CD4-positive, CD25-positive, alpha-beta regulatory T cell (primary cell): ENCODE results near the gene CAPS2. TPM values are rescaled to one million over a fixed set of nuclear protein-coding genes. Genes with fewer than 3 reads are reported as not detected.

Experiments used
- ATAC-seq, 2 donors: fragments of 150-1000 bp; cut with Tn5 transposase; one replicate each; pipeline ENCODE4 v1.10.0; 2021; ENCODE audit warnings: low read depth in 2 of 2, moderate number of reproducible peaks in 2 of 2, moderate library complexity in 1 of 2
- DNase-seq, 3 donors: peaks; one replicate each; pipeline versions ENCODE4 v3.0.0 to v3.0.0-alpha.2; 2012 to 2022; ENCODE audit warnings: mixed read lengths in 1 of 3
- H3K27ac ChIP-seq: one replicate; pipeline ENCODE4 v1.7.0; 2013; ENCODE audit warnings: mild to moderate bottlenecking, low read length; ENCODE audit not compliant: insufficient read depth, poor library complexity, severe bottlenecking
- H3K27me3 ChIP-seq: one replicate; pipeline ENCODE4 v1.7.0; 2013; ENCODE audit warnings: low read length; ENCODE audit not compliant: control insufficient read depth, insufficient read depth
- H3K36me3 ChIP-seq: one replicate; pipeline ENCODE4 v1.7.0; 2013; ENCODE audit warnings: mild to moderate bottlenecking, low read length, moderate library complexity; ENCODE audit not compliant: control insufficient read depth, insufficient read depth
- H3K4me1 ChIP-seq: 2 replicates; pipeline ENCODE4 v1.7.0; 2013; ENCODE audit warnings: mild to moderate bottlenecking, low read length; ENCODE audit not compliant: insufficient read depth, control insufficient read depth, poor library complexity, severe bottlenecking
- H3K4me3 ChIP-seq: one replicate; pipeline ENCODE4 v1.7.0; 2013; ENCODE audit warnings: low read depth, mild to moderate bottlenecking, low read length, moderate library complexity
- H3K9me3 ChIP-seq, 2 experiments: 1 replicate in 1 of 2; 2 replicates in 1 of 2; pipeline ENCODE4 v1.7.0; 2013; ENCODE audit warnings: low read length in 2 of 2, mild to moderate bottlenecking in 1 of 2, moderate library complexity in 1 of 2; ENCODE audit not compliant: control insufficient read depth in 2 of 2
- H3K27ac Mint-ChIP-seq, 3 donors: one replicate each; pipeline ENCODE4 v1.8.0; 2020 to 2022; ENCODE audit warnings: mild to moderate bottlenecking in 3 of 3, mixed read lengths in 3 of 3, moderate library complexity in 2 of 3
- H3K27me3 Mint-ChIP-seq: one replicate; pipeline ENCODE4 v1.8.0; 2022; ENCODE audit warnings: mild to moderate bottlenecking, mixed read lengths
- H3K36me3 Mint-ChIP-seq: one replicate; pipeline ENCODE4 v1.8.0; 2020; ENCODE audit warnings: mixed read lengths
- H3K4me1 Mint-ChIP-seq, 4 donors: one replicate each; pipeline ENCODE4 v1.8.0; 2020 to 2022; ENCODE audit warnings: mixed read lengths in 4 of 4, mild to moderate bottlenecking in 1 of 4
- H3K4me3 Mint-ChIP-seq, 4 donors: one replicate each; pipeline ENCODE4 v1.8.0; 2020 to 2022; ENCODE audit warnings: mild to moderate bottlenecking in 4 of 4, mixed read lengths in 4 of 4, moderate library complexity in 3 of 4
- H3K9me3 Mint-ChIP-seq, 7 donors: one replicate each; pipeline ENCODE4 v1.8.0; 2020 to 2022; ENCODE audit warnings: mixed read lengths in 7 of 7, mild to moderate bottlenecking in 3 of 7, moderate library complexity in 2 of 7
- polyA plus RNA-seq, 4 donors: library from polyadenylated mRNA; unstranded; fragments of 300-500 nt; fragmentation: Illumina TruSeq; gene quantifications; one replicate each; pipeline ENCODE4 v1.2.3, GENCODE V29; 2021
- total RNA-seq: library from RNA; stranded (reverse); gene quantifications from one replicate; pipeline ENCODE4 v1.2.3, GENCODE V29; 2022

The CAPS2 gene
- total RNA-seq = 5.1 TPM
- 1 to 10 TPM; 1.5 to 2.8 (median 2.4) TPM for polyA plus RNA-seq

DNA sequence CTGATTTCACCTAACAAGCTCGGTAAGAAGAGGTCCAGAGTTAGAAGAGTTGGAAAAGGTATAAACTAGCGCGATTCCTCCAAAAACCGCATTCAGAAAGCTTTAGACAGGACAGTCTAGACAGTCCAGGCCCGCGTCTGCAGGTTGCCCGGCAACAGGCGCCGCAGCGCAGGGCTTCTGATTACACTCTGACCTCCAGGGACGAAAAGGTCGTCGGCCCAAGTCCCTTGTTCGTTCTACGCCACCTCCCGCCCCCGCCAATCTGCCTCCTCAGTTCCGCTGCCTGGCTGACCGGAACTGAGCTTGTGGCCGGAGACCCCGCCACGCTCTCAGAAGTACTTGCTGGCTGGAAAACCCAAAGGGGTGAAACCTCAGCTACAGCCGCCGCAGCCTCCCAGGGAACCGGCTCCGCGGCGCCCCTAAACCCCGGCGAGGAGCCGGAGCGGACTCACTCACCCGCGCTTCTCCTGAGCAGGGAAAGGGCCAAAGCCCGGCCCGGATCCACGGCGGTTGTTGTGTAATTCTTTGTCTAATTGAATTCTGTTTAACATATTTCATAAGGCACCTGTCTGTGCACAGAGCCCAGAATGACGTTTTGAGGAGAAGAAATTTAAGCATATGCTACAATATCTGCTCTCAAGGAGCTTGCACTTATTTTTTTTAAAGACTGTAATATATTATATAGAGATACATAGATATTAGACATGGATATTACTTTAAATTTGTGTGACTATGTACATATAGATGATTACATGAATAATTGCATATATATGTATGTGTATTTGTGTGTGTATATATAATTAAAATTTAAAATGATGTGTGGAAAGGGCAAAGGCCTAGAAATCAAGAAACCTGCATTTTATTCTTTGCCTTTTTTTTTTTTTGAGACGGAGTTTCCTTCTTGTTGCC is at the start of gene CAPS2:
Gene CAPS2, minus strand, starts transcription at position 407 of the 909 bp plus-strand sequence. CDS start 3,826 bp downstream, outside the sequence.
- peaks cover 17% of the 10 kb centered on the region for H3K4me1 ChIP-seq
- Mint-ChIP-seq H3K4me3 (peak within 1 kb of the TSS; percentile 24 to 90 (median 86)), H3K27me3 (peaks cover 73% of the 10 kb centered on the region), H3K36me3 (no peaks in the 10 kb centered on the region), H3K27ac (peak within 1 kb of the TSS in 1 of 3 donors; percentile 78), H3K9me3 (peaks cover 0 to 3% (median 0%) of the 10 kb centered on the region in 7 donors), H3K4me1 (peaks cover 13 to 24% (median 16%) of the 10 kb centered on the region in 4 donors)
- peak; percentile 63 to 71 for ATAC-seq
- DNase-seq = peak; percentile 25 to 66 (median 48)
- no peaks in the 10 kb centered on the region for H3K9me3 ChIP-seq
- no peaks in the 10 kb centered on the region for H3K36me3 ChIP-seq
- peaks cover 24% of the 10 kb centered on the region for H3K27me3 ChIP-seq
- H3K27ac ChIP-seq = no peak within 1 kb of the TSS
- peak within 1 kb of the TSS; percentile 22 for H3K4me3 ChIP-seq

DNA sequence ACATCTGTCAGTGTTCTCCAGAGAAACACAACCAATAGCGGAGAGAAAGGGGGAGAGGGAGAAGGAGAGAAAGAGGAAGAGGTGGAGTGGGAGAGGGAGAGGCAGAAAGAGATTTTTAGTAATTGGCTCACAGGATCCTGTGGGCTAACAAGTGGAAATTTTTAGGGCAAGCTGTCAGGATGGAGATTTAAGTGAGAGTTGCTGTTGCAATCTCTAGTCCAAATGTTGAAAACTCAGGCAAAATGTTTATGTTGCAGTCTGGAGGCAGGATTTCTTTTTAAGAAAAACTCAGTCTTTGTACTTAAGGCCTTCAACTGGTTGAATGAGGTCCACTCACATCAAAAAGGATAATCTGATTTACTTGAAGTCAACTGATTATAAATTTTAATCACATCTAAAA is 48.2 kb upstream of the CAPS2 start:
- ATAC-seq (no peak), DNase-seq (no peak)
- no peaks in the 10 kb centered on the region for H3K27me3 ChIP-seq
- no peak overlapping the region for H3K4me3 Mint-ChIP-seq
- H3K4me1 Mint-ChIP-seq = peaks cover 0 to 8% (median 0%) of the 10 kb centered on the region in 4 donors
- no peak overlapping the region for H3K27ac ChIP-seq
- H3K27me3 Mint-ChIP-seq = no peaks in the 10 kb centered on the region
- H3K27ac Mint-ChIP-seq = no peak overlapping the region
- H3K36me3 Mint-ChIP-seq = no peaks in the 10 kb centered on the region
- H3K9me3 Mint-ChIP-seq = no peaks in the 10 kb centered on the region
- no peak overlapping the region for H3K4me3 ChIP-seq
- no peaks in the 10 kb centered on the region for H3K9me3 ChIP-seq
- H3K36me3 ChIP-seq = no peaks in the 10 kb centered on the region
- no peaks in the 10 kb centered on the region for H3K4me1 ChIP-seq

DNA sequence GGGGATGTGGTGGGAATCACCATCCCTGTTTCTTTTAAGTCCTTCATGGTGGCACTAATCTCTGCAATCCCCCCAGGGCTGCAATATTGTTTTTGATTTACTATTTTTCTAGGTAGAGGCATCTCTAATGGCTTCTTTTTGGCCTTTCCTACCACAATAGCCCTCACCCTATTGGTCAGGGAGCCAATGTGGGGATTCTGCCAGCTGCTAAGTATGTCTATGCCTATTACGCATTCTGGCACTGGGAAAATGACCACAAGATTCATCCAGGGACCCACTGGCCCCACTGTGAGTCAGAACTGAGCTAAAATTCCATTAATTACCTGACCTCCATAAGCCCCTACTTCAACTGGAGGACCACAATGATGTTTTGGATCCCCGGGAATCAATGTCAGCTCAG is 44.8 kb upstream of the CAPS2 start:
- H3K36me3 ChIP-seq = no peaks in the 10 kb centered on the region
- Mint-ChIP-seq H3K27ac (no peak overlapping the region), H3K27me3 (no peaks in the 10 kb centered on the region), H3K9me3 (peaks cover 0 to 2% (median 0%) of the 10 kb centered on the region in 7 donors), H3K4me3 (no peak overlapping the region), H3K36me3 (no peaks in the 10 kb centered on the region), H3K4me1 (peaks cover 0 to 4% (median 0%) of the 10 kb centered on the region in 4 donors)
- no peaks in the 10 kb centered on the region for H3K4me1 ChIP-seq
- no peak for ATAC-seq
- no peak overlapping the region for H3K4me3 ChIP-seq
- no peak for DNase-seq
- H3K9me3 ChIP-seq = no peaks in the 10 kb centered on the region
- no peaks in the 10 kb centered on the region for H3K27me3 ChIP-seq
- H3K27ac ChIP-seq = no peak overlapping the region

DNA sequence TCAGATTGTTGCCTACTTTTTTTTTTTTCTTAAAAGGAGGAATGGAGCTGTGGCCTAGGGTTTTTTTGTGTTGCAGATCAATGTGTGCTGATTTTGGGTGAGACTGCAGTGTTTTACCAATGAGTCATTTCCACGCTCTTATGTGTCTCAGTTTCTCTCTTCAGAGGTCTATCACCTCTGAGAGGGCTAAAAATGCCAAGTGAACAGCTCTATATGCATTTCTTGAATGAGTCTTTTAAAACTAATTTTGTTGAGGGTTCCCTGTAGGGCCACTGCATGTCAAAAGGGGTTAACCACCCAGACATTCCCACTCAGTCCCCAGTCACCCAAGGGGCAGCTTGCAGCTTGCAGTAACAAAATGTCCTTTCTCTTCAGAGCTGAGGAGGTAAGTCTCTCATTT is 36.5 kb upstream of the CAPS2 start:
- no peak overlapping the region for H3K4me3 ChIP-seq
- Mint-ChIP-seq H3K27ac (peak overlapping the region in 1 of 3 donors; percentile 70), H3K9me3 (no peaks in the 10 kb centered on the region), H3K36me3 (no peaks in the 10 kb centered on the region), H3K27me3 (no peaks in the 10 kb centered on the region), H3K4me1 (peaks cover 0 to 5% (median 2%) of the 10 kb centered on the region in 4 donors), H3K4me3 (no peak overlapping the region)
- H3K27ac ChIP-seq = no peak overlapping the region
- no peaks in the 10 kb centered on the region for H3K27me3 ChIP-seq
- ATAC-seq = no peak
- DNase-seq = peak in 1 of 3 donors; percentile 7
- H3K4me1 ChIP-seq = no peaks in the 10 kb centered on the region
- no peaks in the 10 kb centered on the region for H3K9me3 ChIP-seq
- H3K36me3 ChIP-seq = no peaks in the 10 kb centered on the region

DNA sequence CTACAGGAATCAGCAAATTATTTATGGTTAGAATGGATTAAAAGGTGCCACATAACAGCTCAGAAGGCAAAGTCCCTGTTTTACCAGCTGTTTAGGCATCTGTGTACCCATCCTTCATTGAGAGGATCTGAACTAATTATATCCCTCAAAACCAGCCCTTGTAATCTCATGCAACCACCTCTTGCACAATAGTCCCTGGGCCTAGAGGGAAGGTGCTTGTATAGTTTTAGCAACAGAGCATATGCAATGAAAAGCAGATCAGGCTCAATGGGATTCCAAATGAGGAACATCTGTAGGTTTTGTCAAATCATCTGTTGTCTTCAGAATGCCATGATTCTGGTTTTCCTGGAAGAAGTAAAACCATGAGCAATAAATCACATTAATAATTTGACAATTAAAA is 34.8 kb upstream of the CAPS2 start:
- ATAC-seq = no peak
- no peaks in the 10 kb centered on the region for H3K36me3 Mint-ChIP-seq
- H3K27ac Mint-ChIP-seq = no peak overlapping the region

DNA sequence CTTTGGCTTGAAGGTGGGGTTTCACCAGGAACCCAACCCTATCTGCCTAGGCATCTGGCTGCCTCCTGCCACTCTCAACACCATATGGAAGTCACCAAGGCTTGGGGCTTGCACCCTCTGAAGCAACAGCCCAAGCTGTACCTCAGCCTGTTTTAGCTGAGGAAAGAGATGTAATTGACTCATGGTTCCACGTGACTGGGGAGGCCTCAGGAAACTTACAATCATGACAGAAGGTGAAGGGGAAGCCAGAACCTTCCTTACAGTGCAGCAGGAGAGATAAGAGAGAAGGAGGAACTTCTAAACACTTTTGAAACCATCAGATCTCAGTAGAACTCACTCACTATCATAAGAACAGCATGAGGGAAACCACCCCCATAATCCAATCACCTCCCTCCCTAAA is 31.3 kb upstream of the CAPS2 start:
- Histone ChIP-seq H3K4me1 (no peaks in the 10 kb centered on the region), H3K9me3 (no peaks in the 10 kb centered on the region), H3K36me3 (no peaks in the 10 kb centered on the region), H3K27me3 (no peaks in the 10 kb centered on the region), H3K4me3 (no peak overlapping the region), H3K27ac (no peak overlapping the region)
- no peaks in the 10 kb centered on the region for H3K36me3 Mint-ChIP-seq
- H3K4me1 Mint-ChIP-seq = peaks cover 0 to 10% (median 2%) of the 10 kb centered on the region in 4 donors
- DNase-seq = no peak
- no peak overlapping the region for H3K27ac Mint-ChIP-seq
- H3K27me3 Mint-ChIP-seq = no peaks in the 10 kb centered on the region
- no peak for ATAC-seq
- H3K9me3 Mint-ChIP-seq = peaks cover 0 to 2% (median 0%) of the 10 kb centered on the region in 7 donors
- H3K4me3 Mint-ChIP-seq = no peak overlapping the region

More for the DNA sequence above, 34.8 kb upstream of the CAPS2 start:
- no peaks in the 10 kb centered on the region for H3K9me3 ChIP-seq
- Mint-ChIP-seq H3K4me1 (peaks cover 0 to 10% (median 2%) of the 10 kb centered on the region in 4 donors), H3K27me3 (no peaks in the 10 kb centered on the region), H3K4me3 (no peak overlapping the region), H3K9me3 (peaks cover 0 to 2% (median 0%) of the 10 kb centered on the region in 7 donors)
- H3K36me3 ChIP-seq = no peaks in the 10 kb centered on the region
- H3K4me3 ChIP-seq = no peak overlapping the region
- no peaks in the 10 kb centered on the region for H3K4me1 ChIP-seq
- no peaks in the 10 kb centered on the region for H3K27me3 ChIP-seq
- DNase-seq = no peak
- H3K27ac ChIP-seq = no peak overlapping the region

DNA sequence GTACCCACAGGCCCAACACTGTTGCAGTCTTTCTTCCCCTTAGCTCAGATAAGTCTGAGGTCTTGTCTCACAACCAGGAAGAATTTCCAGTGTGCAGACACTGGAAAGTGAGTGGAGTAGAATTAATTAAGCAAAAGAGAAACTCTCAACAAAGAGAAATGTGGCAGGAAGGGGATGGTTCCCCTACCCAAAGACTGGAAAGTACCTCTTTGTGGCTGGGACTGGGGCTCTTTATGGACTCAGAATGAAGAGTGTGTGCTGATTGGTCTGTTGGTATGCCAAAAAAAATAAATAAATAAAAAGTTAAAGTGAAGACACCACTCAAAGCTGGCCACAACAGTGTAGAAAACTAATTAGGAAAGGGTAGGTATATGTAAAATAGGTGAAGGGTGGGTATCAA is 30.8 kb upstream of the CAPS2 start:
- no peak for DNase-seq
- H3K36me3 ChIP-seq = no peaks in the 10 kb centered on the region
- ATAC-seq = no peak
- H3K27me3 ChIP-seq = no peaks in the 10 kb centered on the region
- H3K4me1 Mint-ChIP-seq = peaks cover 0 to 6% (median under 1%) of the 10 kb centered on the region in 4 donors
- H3K9me3 Mint-ChIP-seq = peaks cover 0 to 2% (median 0%) of the 10 kb centered on the region in 7 donors
- H3K4me1 ChIP-seq = no peaks in the 10 kb centered on the region
- no peak overlapping the region for H3K27ac ChIP-seq
- no peaks in the 10 kb centered on the region for H3K9me3 ChIP-seq
- no peaks in the 10 kb centered on the region for H3K36me3 Mint-ChIP-seq
- no peak overlapping the region for H3K4me3 Mint-ChIP-seq
- no peaks in the 10 kb centered on the region for H3K27me3 Mint-ChIP-seq
- H3K4me3 ChIP-seq = no peak overlapping the region
- no peak overlapping the region for H3K27ac Mint-ChIP-seq
